HG03066 (cell line): Measurements from ENCODE around the gene HDAC4.

Experiments used
- ATAC-seq: cut with Tn5 transposase; IDR thresholded peaks from one replicate; pipeline ENCODE4 v1.9.1; 2021; ENCODE audit warnings: low read depth; ENCODE audit not compliant: unreplicated experiment

The HDAC4 gene

DNA sequence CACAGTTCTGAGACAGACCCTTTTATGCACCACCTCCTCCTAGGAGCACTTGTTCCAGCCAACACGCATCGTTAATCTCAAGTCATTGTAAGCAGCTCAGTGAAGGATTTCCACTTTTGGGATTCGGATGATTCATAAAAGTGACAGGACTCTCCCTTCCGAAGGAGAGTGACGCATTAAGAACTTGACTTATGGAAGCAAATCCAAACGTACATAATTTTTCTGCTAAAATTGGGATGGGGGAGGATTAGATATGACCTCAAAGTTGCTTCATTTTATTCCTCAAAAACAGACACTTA lies 387.2 kb downstream of the HDAC4 start:
- no peak for ATAC-seq

DNA sequence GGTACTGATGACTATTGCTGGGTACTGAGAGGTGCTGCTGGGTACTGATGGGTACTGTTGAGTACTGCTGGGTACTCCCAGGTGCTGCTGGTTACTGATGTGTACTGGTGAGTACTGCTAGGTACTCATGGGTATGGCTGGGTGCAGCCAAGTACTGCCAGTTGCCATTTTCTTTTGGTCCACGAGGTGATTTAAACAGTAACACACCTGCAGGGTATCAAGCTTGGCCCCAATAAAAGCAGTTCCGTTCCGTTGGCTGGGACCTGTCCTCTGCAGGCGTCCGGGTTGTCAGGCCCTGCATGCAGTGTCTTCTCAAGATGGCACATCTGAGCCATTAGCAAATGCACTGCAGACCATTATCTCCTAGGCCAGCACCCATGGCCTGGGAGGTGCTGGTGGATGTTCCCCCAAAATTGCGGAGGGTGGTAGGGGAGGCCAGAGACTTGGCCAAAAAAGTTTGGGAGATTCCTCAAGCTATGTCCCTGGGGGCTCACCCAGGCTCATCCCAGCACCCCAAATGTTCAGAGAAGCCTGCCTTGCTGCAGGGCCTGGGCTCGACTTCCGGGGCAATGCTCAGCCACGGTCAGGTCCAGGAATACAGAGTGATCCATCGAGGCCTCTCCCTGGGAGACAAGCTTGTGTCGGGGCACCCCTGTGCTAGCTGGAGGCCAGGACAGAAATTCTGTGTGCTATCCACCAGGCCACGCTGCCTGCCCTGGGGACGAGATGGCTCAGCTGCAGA lies 387.7 kb downstream of the HDAC4 start:
- ATAC-seq: no peak

- ATAC-seq: no peak
Observed at GRCh38 chr2:239012228-239012627, 388.6 kb downstream of the HDAC4 start.

DNA sequence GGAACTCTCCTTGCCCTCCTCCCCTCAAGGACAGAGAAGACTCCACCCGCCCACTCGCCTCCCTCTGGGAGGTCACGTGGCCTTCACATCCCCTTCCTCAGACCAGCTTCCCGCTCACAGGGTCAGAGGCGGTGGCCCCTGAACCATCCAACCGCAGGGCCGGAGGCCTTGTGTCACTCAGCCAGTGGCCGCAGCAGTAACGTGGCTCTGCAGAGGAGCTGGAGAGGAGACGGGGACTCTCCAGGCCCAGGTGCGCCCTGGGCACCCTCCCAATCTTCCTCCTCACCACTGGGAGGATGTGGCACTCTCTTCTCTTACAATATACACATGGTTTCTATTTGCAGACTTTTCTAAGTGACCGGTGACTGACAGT lies 391.2 kb downstream of the HDAC4 start:
- ATAC-seq: no peak

DNA sequence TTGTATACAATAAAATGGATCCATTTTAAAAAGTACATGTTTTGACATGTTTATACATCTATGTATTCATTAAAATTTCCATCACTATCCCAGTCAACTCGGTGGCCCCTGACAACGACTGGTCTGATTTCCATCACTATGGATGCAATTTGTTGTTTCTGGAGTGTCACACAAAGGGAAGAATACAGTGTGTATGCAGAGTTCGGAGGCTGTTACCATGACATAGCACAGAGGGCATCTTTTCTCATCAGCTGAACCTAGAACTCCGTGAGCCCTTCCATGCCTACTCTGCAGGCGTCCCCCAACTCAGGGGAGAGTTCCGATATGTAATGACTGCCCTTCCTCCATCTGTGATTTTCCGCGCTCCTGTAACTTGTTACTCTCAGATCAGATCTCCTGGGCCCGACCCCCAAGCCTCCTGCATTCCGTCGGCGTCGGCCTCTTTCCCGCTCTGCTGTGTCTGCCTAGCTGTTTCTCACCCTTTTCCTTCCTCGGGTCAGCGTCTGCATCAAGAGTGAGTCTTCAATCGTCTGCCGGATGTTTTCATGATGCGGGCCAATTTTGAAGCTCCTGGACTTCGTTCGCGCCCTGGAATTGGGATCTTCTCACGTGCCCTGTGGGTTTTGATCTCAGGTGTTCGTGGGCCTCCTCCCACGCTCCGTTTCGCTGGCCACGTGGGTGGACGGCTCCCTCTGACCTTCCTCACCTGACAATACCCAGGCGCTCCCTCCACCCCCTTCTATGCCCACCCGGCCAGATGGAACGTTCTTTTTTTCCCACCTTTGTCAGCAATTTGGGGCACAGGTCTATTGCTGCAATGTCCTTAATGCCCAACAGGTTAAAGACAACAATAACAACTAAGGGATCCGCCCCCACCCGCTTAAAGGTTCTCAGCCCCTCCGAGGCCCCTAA lies 391.9 kb downstream of the HDAC4 start:
- no peak for ATAC-seq

DNA sequence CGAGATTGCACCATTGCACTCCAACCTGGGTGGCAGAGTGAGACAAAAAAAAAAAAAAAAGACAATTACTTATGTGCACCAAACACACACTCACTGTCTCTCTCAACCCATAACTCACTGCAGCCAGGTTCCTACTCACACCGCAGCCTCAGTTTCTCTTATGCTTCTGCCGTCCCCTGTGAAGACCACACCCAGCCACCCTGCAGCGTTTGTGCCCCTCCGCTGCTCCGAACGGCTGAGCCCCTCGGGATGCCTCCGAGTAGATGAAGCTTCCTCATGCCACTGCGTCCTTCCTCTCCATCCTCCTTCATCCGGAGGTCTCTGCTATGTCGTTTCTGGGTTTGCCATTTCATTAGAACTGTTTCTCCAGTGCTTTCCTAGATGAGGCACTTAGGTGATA lies 392.8 kb downstream of the HDAC4 start:
- no peak for ATAC-seq

GRCh38 chr2:239006622-239007285 lies 394.1 kb downstream of the HDAC4 start:
- ATAC-seq: no peak

DNA sequence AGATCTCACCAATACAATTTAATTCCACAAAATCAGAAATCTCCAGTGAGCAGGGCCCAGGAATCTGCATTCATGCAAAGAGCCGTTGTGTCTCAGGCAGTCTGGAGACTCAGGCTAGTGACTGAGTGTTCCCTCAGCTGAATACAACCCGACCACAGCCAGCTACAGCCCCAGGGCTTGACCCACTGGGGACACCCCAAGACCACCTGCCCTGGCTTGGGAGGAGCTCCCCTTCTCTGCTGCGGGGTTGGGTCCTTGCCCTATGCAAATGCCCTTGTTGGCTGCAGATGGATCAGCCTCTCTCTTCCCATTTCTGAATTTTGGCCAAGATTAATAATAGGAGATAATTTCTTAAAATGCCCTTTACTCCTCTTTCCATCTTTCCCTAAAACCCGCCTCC lies 395.2 kb downstream of the HDAC4 start:
- ATAC-seq: no peak

DNA sequence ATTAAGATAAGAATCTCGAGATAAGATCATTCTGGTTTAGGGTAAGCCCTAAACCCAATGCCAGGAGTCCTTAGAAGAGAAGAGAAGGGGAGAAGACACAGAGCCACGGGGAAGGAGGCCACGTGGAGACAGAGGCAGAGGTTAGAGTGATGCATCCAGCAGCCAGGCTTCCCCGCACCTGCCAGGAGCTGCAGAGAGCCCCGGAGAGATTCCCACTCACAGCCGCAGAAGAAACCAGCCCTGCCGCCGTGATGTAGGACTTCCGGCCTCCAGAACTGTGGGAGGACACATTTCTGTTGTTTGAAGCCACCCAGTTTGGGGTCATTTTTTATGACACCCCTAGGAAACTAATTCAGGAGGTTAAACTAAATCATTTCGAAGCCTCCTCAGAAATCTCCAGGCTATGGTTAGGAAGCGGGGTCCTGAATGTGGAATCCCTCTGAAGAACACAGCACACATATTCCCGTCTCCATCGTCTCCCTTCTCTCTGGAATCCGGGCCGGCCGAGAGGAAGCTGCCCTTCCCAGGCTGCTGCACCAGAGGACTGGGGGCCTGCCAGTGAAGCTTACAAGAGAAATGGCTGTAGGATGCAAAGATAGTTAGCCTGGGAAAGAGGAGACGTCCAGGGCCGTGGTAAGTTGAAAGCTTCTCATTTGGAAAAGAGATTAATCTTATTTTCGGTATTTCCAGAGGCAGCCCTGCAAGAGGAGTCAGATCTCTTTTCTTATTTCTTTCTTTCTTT lies 396.4 kb downstream of the HDAC4 start:
- ATAC-seq: no peak

GRCh38 chr2:239003624-239004273 lies 397.1 kb downstream of the HDAC4 start:
- no peak for ATAC-seq

- no peak for ATAC-seq
Observed at GRCh38 chr2:239002954-239003623, 397.7 kb downstream of the HDAC4 start.

DNA sequence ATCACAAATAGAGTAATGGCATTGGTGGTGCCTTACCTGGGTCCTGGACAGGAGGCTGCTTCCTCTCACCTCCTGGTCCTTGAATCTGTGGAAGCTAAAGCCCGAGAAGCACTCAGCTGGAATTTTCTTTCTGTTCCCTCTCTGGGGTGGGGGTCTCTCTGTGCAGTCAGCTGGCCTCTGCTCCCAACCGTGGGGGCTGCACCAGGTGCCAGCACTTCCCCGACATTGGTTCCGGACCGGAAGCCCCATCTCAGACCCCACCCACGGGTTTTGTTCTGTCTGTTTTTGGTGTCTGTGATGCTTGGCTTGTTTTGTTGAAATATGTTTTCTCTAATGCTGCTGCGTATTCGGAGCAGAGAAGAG lies 398.2 kb downstream of the HDAC4 start:
- no peak for ATAC-seq

- no peak for ATAC-seq
Observed at GRCh38 chr2:239001794-239002193, 399.0 kb downstream of the HDAC4 start.

GRCh38 chr2:239000500-239001073 lies 400.2 kb downstream of the HDAC4 start:
- no peak for ATAC-seq

- ATAC-seq: no peak
Observed at GRCh38 chr2:239000089-239000488, 400.7 kb downstream of the HDAC4 start.

DNA sequence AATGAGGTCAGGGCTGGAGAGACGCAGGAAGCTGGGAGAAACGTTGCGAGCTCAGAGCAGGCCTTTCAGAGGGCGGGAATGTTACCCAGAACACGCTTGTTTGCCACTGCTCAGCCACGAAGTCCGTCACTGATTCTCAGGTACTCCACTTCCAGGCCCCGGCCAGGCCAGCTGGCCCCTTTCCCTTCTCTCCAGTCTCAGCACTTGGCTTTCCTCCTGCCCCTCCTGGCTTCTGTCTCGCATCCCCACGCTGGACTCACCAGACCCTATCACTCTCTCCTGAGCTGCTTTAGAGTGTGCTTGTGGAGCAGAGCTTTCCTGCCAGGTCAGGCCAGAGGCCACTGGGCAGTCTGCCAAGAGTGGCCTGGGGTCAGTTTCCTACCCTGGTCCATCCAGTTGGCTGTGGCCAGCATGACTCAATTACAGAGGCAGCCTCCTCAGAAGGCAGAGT lies 401.5 kb downstream of the HDAC4 start:
- ATAC-seq: no peak

- no peak for ATAC-seq
Observed at GRCh38 chr2:238998801-238999200, 402.0 kb downstream of the HDAC4 start.
